ENCODE results near the gene EEFSEC. TPM values are rescaled to one million over a fixed set of nuclear protein-coding genes. Genes with fewer than 3 reads are reported as not detected.

The EEFSEC gene
- total RNA-seq, 1 experiment from 2014 or later: 10.6 TPM

GRCh38 chr3:128326051-128326823 lies 173.0 kb downstream of the EEFSEC start:
- Histone ChIP-seq H3K27me3 (no peaks in the 10 kb centered on the region), H3K36me3 (no peaks in the 10 kb centered on the region), H3K4me3 (no peak overlapping the region), H3K4me1 (no peaks in the 10 kb centered on the region), H3K9me3 (replicated peaks) (no peaks in the 10 kb centered on the region), H3K27ac (no peak overlapping the region)
- DNase-seq: peak in 1 of 2 experiments; percentile 20

- Histone ChIP-seq H3K4me1 (no peaks in the 10 kb centered on the region), H3K9me3 (replicated peaks) (no peaks in the 10 kb centered on the region), H3K27ac (no peak overlapping the region), H3K4me3 (no peak overlapping the region), H3K36me3 (no peaks in the 10 kb centered on the region), H3K27me3 (no peaks in the 10 kb centered on the region)
- DNase-seq: no peak
Measured at GRCh38 chr3:128327606-128328031, 174.3 kb downstream of the EEFSEC start.

- no peak overlapping the region for H3K27ac ChIP-seq
- no peak overlapping the region for H3K4me3 ChIP-seq
- no peaks in the 10 kb centered on the region for H3K27me3 ChIP-seq
- no peaks in the 10 kb centered on the region for H3K4me1 ChIP-seq
- H3K9me3 ChIP-seq (replicated peaks): no peaks in the 10 kb centered on the region
- no peaks in the 10 kb centered on the region for H3K36me3 ChIP-seq
- DNase-seq: no peak
Measured at GRCh38 chr3:128328546-128329458, 175.5 kb downstream of the EEFSEC start.

GRCh38 chr3:128329491-128330213 lies 176.4 kb downstream of the EEFSEC start:
- Histone ChIP-seq H3K27ac (no peak overlapping the region), H3K4me3 (no peak overlapping the region), H3K27me3 (no peaks in the 10 kb centered on the region), H3K36me3 (no peaks in the 10 kb centered on the region), H3K9me3 (replicated peaks) (no peaks in the 10 kb centered on the region), H3K4me1 (no peaks in the 10 kb centered on the region)
- no peak for DNase-seq

- H3K4me1 ChIP-seq: no peaks in the 10 kb centered on the region
- H3K27ac ChIP-seq: no peak overlapping the region
- no peaks in the 10 kb centered on the region for H3K9me3 ChIP-seq (replicated peaks)
- no peaks in the 10 kb centered on the region for H3K27me3 ChIP-seq
- no peak overlapping the region for H3K4me3 ChIP-seq
- DNase-seq: no peak
- H3K36me3 ChIP-seq: no peaks in the 10 kb centered on the region
Measured at GRCh38 chr3:128330214-128330842, 177.0 kb downstream of the EEFSEC start.

GRCh38 chr3:128334086-128334645 lies 180.9 kb downstream of the EEFSEC start:
- H3K36me3 ChIP-seq: no peaks in the 10 kb centered on the region
- H3K4me1 ChIP-seq: peaks cover 2% of the 10 kb centered on the region; the same call in 1 of the 2 replicates
- H3K4me3 ChIP-seq: no peak overlapping the region
- H3K27ac ChIP-seq: no peak overlapping the region
- DNase-seq: no peak
- no peaks in the 10 kb centered on the region for H3K27me3 ChIP-seq
- H3K9me3 ChIP-seq (replicated peaks): no peaks in the 10 kb centered on the region

- H3K4me1 ChIP-seq: peaks cover 5% of the 10 kb centered on the region; the same call in 1 of the 2 replicates
- DNase-seq: no peak
Measured at GRCh38 chr3:128334766-128335165, 181.5 kb downstream of the EEFSEC start.

GRCh38 chr3:128335621-128336296 lies 182.5 kb downstream of the EEFSEC start:
- no peaks in the 10 kb centered on the region for H3K36me3 ChIP-seq
- no peak for DNase-seq
- no peaks in the 10 kb centered on the region for H3K9me3 ChIP-seq (replicated peaks)
- no peak overlapping the region for H3K27ac ChIP-seq
- H3K4me1 ChIP-seq: peaks cover 5% of the 10 kb centered on the region; the same call in 1 of the 2 replicates
- no peaks in the 10 kb centered on the region for H3K27me3 ChIP-seq
- H3K4me3 ChIP-seq: no peak overlapping the region

More at GRCh38 chr3:128334766-128335165, 181.5 kb downstream of the EEFSEC start:
- H3K27ac ChIP-seq: no peak overlapping the region
- H3K4me3 ChIP-seq: no peak overlapping the region
- no peaks in the 10 kb centered on the region for H3K27me3 ChIP-seq
- no peaks in the 10 kb centered on the region for H3K9me3 ChIP-seq (replicated peaks)
- H3K36me3 ChIP-seq: no peaks in the 10 kb centered on the region

GRCh38 chr3:128336337-128337156 lies 183.3 kb downstream of the EEFSEC start:
- no peaks in the 10 kb centered on the region for H3K36me3 ChIP-seq
- H3K27me3 ChIP-seq: no peaks in the 10 kb centered on the region
- peaks cover 5% of the 10 kb centered on the region; the same call in 1 of the 2 replicates for H3K4me1 ChIP-seq
- no peaks in the 10 kb centered on the region for H3K9me3 ChIP-seq (replicated peaks)
- no peak overlapping the region for H3K27ac ChIP-seq
- DNase-seq: no peak
- no peak overlapping the region for H3K4me3 ChIP-seq

- no peak for DNase-seq
- no peak overlapping the region for H3K27ac ChIP-seq
Measured at GRCh38 chr3:128337305-128337704, 184.0 kb downstream of the EEFSEC start.

GRCh38 chr3:128338536-128339330 lies 185.5 kb downstream of the EEFSEC start:
- no peak for DNase-seq
- peaks cover 11% of the 10 kb centered on the region for H3K4me1 ChIP-seq
- H3K27ac ChIP-seq: no peak overlapping the region

More at GRCh38 chr3:128337305-128337704, 184.0 kb downstream of the EEFSEC start:
- Histone ChIP-seq H3K27me3 (no peaks in the 10 kb centered on the region), H3K4me3 (no peak overlapping the region), H3K9me3 (replicated peaks) (no peaks in the 10 kb centered on the region), H3K36me3 (no peaks in the 10 kb centered on the region), H3K4me1 (peaks cover 5% of the 10 kb centered on the region; the same call in 1 of the 2 replicates)

GRCh38 chr3:128339491-128340012 lies 186.3 kb downstream of the EEFSEC start:
- Histone ChIP-seq H3K4me3 (no peak overlapping the region), H3K4me1 (peaks cover 13% of the 10 kb centered on the region), H3K9me3 (replicated peaks) (no peaks in the 10 kb centered on the region), H3K36me3 (no peaks in the 10 kb centered on the region), H3K27me3 (no peaks in the 10 kb centered on the region), H3K27ac (no peak overlapping the region)
- DNase-seq: no peak

More at GRCh38 chr3:128338536-128339330, 185.5 kb downstream of the EEFSEC start:
- Histone ChIP-seq H3K9me3 (replicated peaks) (no peaks in the 10 kb centered on the region), H3K27me3 (no peaks in the 10 kb centered on the region), H3K36me3 (no peaks in the 10 kb centered on the region), H3K4me3 (no peak overlapping the region)
